Endothelial cell of hepatic sinusoid (primary cell): ENCODE data around the gene SLC49A3.
"Not testable (repeated sequence)": the region's sequence is repeated elsewhere in the genome, so short reads cannot be mapped to it uniquely, and the experiment has no call there.

Experiments
- in situ Hi-C: cut with HindIII; loops from 2 replicates; pipeline ENCODE4 v1.10.0; 2017; ENCODE audit warnings: low sequenced_read_pairs

The SLC49A3 gene

GRCh38 chr4:703336-704197 lies 14.6 kb upstream of the SLC49A3 start:
- in situ Hi-C loops = no loop called here

DNA sequence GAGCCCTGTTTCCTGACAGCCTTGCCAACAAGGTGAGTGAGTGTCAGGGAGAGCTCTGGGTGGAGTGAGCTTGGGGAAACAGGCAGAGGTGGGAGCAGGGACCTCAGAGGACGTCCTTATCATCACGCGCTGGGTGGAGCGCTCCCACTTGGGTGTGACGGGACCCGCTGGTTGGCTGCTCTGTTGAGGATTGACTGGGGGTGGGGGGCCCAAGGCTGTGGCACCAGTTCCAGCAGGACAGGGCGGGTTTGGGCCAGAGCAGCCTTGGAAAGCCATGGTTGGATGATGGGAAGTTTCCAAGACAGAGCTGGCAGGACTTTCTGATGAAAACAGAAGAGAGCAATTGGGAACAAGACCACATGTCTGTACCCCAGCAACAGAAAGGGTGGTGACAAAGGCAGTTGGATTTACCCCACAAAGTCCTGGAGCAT lies 13.7 kb upstream of the SLC49A3 start:
- in situ Hi-C loops = no loop called here

DNA sequence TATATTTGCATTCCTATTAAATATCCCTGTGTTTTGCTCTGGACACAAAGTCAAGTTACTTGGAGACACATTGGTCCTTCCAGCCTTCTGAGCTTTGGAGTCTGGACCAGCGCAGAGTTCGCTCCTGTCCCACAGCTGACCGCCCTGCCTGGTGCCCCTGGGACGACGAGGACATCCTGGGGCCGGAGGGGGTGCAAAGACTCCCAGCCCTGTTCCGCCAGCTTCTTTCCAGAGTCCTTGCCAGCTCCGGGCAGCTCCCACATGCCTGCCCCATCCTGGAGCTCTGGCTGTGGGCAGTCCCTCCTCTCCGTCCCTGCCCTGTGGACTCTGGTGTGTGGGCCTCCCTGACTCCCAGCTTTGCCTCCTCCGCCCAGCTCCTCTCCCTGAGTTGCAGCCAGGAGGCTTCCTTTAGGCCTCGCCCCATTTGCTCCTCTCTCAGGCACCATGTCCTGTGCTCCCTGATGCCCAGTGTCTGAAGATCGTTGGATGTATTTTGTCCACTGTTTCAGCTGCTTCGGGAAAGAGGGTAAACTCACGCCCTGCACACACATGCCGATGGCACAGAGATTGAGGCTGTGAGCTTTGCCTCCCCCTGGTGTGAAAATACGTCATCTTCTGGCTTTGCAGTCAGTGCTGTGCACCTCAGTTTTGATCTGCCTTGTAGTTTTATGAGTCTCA lies 11.8 kb upstream of the SLC49A3 start:
- in situ Hi-C loops = no loop called here

DNA sequence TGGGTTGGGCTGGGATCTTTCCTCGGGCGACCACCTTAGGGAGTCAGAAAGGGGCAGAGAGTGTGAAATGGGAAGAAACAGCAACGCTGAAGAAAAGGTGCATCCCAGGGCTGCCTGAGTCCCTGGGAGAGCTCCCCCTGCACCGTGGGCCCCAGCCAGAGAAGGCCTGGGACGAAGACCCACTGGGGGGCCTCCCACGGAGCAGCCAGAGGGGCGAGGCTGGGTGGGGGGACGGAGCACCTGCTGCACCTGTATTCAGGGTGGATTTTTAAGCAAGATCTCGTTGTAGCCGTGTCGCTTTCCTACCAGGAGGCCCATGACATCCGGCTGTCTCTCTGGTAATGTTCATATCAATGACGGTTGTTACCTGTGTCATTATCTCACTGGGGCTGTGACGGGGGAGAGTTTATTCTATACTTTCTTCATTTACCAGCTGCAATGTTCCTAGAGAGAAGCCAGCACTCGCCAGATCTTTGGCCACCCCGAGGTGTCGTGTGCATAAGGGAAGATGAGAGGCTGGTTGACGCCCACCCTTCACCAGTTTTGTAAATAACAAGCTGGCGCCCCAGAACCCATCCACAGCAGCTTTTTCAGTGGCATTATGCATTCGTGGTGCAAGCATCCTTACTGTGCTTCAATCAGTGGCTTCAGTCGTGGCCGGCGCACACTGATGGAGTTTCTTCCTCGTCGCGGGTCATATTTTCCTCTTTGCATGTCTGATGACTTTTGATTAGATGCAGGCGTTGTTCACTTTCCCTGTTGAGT lies 11.0 kb upstream of the SLC49A3 start:
- in situ Hi-C loops = no loop called here

DNA sequence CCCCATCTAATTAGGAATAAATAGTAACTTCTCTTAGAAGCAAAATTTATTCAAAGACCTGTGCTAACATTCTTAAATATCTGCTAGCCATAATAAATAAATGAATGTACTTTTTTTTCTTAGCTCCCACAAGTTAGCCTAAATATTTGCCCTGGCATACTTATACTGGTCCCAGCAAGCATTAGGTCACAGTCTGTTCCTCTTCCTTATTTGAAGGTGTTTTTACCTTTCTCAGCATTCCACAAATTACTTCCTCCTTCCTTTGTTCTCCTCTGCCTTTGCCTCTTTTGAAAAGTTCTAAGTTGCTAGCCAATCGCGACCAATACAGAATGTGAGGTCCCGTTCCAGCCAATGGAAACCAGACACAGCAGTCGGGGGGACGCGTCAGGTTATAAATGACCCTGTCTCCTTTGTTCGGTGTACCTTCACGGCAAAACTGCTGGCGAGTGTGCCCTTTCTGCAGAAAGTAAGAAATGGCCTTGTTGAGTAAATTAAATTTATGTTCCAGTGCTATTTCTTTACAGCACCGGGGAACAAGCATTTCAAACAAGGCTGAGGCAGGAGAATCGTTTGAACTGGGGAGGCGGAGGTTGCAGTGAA lies 5.5 kb upstream of the SLC49A3 start:
- in situ Hi-C loops = not testable (repeated sequence)

- in situ Hi-C loops = no loop called here
These were observed 4.0 kb upstream of the SLC49A3 start for GRCh38 chr4:692771-693554.

DNA sequence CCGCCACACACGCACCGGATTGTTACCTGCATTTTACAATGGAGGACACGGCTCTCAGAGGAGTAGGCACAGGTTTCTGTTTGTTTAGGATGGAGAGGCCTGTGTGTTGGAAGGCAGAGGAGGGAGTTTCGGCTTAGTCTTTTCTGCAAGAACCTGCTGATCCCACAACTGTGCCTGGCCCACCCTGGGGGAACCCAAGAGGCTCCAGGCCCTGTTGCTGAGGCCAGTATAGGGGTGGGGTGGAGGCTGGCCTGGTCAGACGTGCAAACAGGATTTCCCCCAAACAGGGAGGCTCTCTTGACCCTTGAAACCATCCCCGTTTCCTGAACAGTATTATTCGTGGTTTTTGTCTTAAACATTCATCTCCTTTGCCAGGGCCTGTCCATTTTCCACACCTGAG lies 772 bp upstream of the SLC49A3 start:
- in situ Hi-C loops = no loop called here

GRCh38 chr4:687971-688853 lies 739 bp downstream of the SLC49A3 start:
- in situ Hi-C loops = no loop called here

DNA sequence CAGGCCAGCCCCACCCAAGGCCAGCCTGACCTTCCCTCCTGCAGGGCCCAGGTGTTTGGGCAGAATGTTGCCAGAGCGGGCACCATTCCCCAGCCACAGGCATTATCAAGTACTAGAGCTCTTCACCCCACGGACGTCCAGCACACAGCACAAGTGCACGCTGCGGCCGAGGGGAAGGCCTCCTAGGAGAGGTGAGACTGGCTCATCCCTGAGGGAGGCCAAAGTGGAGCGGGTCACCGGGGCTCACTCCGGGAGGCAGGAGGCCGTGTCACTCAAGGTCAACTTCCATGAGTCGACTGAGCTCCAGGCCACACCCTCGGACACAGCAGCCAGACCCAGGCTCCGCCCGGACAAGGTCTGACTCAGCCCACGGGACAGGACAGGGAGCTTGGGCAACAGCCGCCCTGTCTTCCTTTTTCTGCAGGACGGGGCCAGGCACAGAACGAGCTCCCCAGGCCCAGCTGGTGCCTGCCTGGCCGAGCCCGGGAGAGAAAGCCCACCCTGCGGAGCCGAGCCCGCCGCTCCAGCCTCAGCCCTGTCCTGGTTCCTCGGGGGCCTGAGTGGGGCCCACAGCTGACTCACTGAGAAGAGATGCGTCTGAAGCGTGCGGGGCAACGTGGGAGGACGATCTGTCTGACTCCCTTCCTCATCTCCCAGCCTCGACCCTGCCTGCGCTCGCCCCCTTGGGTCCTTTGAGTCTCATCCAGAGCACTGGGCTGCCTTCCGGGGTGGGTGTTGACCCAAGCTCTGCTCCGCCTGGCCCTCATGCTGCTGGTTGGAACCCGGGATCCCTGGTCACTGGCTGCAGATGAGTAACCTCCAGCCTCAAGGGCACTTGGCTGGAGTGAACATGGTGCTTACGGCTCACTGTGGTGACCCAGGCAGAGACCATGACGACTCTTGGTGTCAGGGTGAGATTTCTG lies 1.6 kb downstream of the SLC49A3 start:
- in situ Hi-C loops = no loop called here

GRCh38 chr4:686413-687040 lies 2.4 kb downstream of the SLC49A3 start:
- in situ Hi-C loops = no loop called here

- in situ Hi-C loops = no loop called here
These were observed 3.1 kb downstream of the SLC49A3 start for GRCh38 chr4:685679-686412.

DNA sequence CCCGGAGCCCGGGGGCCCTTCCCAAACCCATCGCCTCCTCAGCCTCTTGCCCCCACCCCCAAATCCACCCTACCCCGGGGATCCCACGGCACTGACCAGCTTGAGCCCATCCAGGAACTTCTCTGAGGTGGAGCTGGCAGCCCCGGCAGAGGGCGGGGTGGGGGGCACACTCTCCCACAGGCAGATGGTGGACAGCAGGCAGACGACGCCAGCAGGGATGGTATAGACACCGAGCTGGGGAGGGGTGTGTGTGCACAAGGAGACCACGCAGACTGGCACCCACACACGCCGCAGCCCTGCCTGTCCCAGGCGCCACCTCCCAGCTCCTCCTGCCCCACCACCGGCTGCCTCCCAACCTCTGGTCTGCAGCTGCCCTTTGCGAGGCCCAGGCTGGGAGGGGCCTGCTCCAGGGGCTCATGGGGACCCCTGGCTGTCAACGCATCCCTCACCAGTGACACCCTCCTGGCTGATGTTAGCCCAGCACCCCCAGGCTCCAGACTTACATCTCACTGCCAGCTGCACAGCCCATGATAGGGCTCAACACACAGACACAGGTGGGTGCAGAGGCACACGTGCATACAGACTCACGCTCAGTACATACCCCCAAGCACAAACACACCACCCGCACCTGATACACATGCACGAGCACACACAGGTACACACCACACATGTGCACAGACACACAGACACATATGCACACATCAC lies 4.2 kb downstream of the SLC49A3 start:
- in situ Hi-C loops = no loop called here

DNA sequence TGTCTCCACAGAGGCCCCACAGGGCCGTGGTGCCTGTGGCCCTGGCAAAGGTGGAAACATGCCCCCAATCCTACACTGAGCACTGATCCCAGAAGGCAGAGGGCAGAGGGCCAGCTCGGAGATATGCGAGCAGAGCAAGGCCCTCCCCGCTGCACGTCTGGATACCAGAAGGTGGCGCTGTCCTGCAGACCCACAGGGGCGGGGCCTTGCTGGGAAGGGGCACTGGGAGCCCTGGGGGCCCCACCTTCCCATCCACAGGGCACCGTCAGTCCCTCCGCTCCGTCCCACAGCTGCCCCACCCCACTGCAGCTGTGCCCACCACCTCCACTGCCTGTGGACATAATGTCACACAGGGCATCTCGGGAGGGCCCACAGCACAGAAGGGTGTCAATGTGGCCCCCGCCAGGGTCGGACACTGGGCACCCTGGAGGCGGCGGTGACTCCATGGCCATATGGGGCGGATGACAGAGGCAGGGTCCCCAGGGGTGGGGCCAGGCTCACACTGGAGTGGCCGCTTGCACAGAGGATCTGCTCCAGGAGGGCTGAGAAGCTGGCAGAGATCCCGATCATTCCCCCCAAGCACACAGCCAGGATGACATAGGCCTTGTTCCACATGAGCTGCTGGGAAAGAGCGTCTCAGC lies 4.8 kb downstream of the SLC49A3 start:
- in situ Hi-C loops = no loop called here

DNA sequence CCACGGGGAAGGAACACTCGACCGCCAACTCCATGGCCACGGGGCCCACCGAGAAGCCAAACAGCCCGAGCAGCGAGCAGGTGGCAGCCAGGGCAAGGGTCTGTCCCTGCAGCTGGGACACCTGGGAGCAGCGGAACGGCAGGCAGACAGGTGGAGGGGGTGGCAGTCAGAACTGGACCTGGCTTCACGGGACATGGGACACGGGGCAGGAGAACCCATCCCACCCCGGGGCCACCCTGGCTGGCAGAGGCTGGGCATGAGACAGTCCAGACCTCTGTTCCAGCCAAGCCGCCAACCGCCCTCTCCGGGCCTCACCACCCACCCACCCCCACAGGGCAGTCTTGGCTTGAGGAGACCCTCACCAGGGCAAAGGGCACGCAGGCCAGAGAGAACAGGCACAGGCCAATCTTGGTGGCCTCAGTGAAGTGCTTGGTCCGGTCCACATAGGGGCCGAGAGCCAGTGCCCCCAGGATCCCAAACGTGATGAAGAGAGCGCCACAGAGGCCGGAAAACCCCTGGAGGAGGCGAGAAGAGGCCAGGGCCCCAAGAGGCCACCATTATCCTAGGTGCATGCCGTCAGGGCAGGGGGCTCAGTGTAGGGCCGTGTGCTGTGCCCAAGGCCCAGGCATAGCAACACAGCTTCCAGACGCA lies 5.6 kb downstream of the SLC49A3 start:
- in situ Hi-C loops = no loop called here

DNA sequence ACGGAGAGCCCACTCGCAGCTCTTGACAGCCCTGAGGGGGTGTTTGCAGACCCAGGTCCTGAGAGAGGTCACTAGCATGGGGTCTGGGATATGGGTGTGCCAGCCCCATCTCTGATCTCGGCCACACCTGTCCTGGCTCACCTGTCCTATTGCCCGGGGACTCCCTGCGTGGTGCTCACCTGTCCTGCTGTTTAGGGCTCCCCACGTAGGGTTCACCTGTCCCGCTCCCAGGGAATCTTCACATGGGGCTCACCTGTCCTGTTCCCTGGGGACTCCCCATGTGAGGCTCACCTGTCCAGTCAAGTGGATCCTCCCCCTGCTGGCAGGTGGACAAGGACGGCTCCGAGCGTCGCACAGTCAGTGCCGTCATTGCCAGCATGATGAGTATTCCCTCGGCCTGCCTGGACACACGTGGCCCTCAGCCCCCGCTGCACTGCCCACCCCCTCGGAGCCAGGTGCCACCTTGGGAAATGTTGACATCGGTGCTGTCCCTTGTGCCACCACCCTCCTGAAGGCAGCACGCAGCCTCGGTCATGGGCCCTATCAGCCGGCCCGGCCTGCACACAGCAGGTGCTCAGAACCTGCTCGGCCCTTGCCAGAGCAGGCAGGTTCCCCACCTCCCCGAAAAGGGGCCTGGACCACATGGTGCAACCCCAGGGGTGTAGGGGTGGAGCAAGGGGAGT lies 6.3 kb downstream of the SLC49A3 start:
- in situ Hi-C loops = no loop called here
